ENCODE measurements around the gene ITGA1.
"Not testable (repeated sequence)": the region's sequence is repeated elsewhere in the genome, so short reads cannot be mapped to it uniquely, and the experiment has no call there.

ITGA1 gene

GRCh38 chr5:52807723-52808122, 20.0 kb downstream of the ITGA1 start:
- no peak overlapping the region for H3K27ac ChIP-seq
- no peak overlapping the region for H3K4me2 ChIP-seq
- H3K4me1 ChIP-seq, result peaks cover 6 to 70% (median 47%) of the 10 kb centered on the region in 10 experiments; a peak in 18 of 20 replicates
- no peaks in the 10 kb centered on the region for H3K9me3 ChIP-seq (replicated peaks in 1 of 11)
- H3K4me3 ChIP-seq, result no peak overlapping the region
- peaks cover 0 to 29% (median 7%) of the 10 kb centered on the region in 11 experiments; a peak in 11 of 22 replicates for H3K36me3 ChIP-seq
- H3K9ac ChIP-seq, result no peak overlapping the region
- peaks cover 0 to 24% (median 0%) of the 10 kb centered on the region in 11 experiments; a peak in 7 of 22 replicates for H4K20me1 ChIP-seq
- no peak for TF ChIP-seq Cebpa-rat (IDR thresholded peaks at IDR 0.05)
- H3K27me3 ChIP-seq, result no peaks in the 10 kb centered on the region

GRCh38 chr5:52808316-52808901, 20.7 kb downstream of the ITGA1 start:
- no peak for TF ChIP-seq Cebpa-rat (IDR thresholded peaks at IDR 0.05)
- Histone ChIP-seq H3K36me3 (peaks cover 0 to 22% (median 5%) of the 10 kb centered on the region in 11 experiments; a peak in 10 of 22 replicates), H4K20me1 (peaks cover 0 to 19% (median 0%) of the 10 kb centered on the region in 11 experiments; a peak in 5 of 22 replicates), H3K27me3 (no peaks in the 10 kb centered on the region), H3K4me3 (no peak overlapping the region), H3K4me2 (peak overlapping the region in 3 of 11 experiments; percentile 77 to 80 (median 78); a peak in 4 of 22 replicates), H3K4me1 (peaks cover 3 to 63% (median 43%) of the 10 kb centered on the region in 10 experiments; a peak in 17 of 20 replicates), H3K9me3 (replicated peaks in 1 of 11) (no peaks in the 10 kb centered on the region), H3K9ac (no peak overlapping the region), H3K27ac (no peak overlapping the region)

GRCh38 chr5:52809884-52810283, 22.2 kb downstream of the ITGA1 start:
- Histone ChIP-seq H3K36me3 (peaks cover 0 to 7% (median 0%) of the 10 kb centered on the region in 11 experiments; a peak in 2 of 22 replicates), H3K4me3 (peak overlapping the region in 1 of 10 experiments; percentile 38; a peak in 1 of 20 replicates), H4K20me1 (peaks cover 0 to 8% (median 0%) of the 10 kb centered on the region in 11 experiments; a peak in 4 of 22 replicates), H3K9me3 (replicated peaks in 1 of 11) (no peaks in the 10 kb centered on the region), H3K9ac (peak overlapping the region in 4 of 11 experiments; percentile 35 to 60 (median 44); a peak in 8 of 22 replicates), H3K4me1 (peaks cover 0 to 48% (median 33%) of the 10 kb centered on the region in 10 experiments; a peak in 15 of 20 replicates), H3K27ac (peak overlapping the region; percentile 21 to 86 (median 66); a peak in 18 of 22 replicates), H3K4me2 (peak overlapping the region in 8 of 11 experiments; percentile 19 to 81 (median 76); a peak in 15 of 22 replicates), H3K27me3 (no peaks in the 10 kb centered on the region)
- no peak for TF ChIP-seq Cebpa-rat (IDR thresholded peaks at IDR 0.05)

- H3K4me3 ChIP-seq, result 0 out of 20 replicates have a peak overlapping the region, but pooled peaks of 1 of the 10 experiments have one; percentile 38
- peak overlapping the region in 8 of 11 experiments; percentile 19 to 81 (median 76); a peak in 14 of 22 replicates for H3K4me2 ChIP-seq
These were observed 22.7 kb downstream of the ITGA1 start for GRCh38 chr5:52810426-52810825.

GRCh38 chr5:52811067-52811749, 23.5 kb downstream of the ITGA1 start:
- peaks cover 0 to 38% (median 26%) of the 10 kb centered on the region in 10 experiments; a peak in 15 of 20 replicates for H3K4me1 ChIP-seq

More at GRCh38 chr5:52810426-52810825, 22.7 kb downstream of the ITGA1 start:
- Histone ChIP-seq H4K20me1 (peaks cover 0 to 3% (median 0%) of the 10 kb centered on the region in 11 experiments; a peak in 2 of 22 replicates), H3K27ac (peak overlapping the region; percentile 21 to 86 (median 66); a peak in 18 of 22 replicates), H3K9ac (peak overlapping the region in 4 of 11 experiments; percentile 35 to 60 (median 44); a peak in 6 of 22 replicates), H3K27me3 (no peaks in the 10 kb centered on the region), H3K9me3 (replicated peaks in 1 of 11) (no peaks in the 10 kb centered on the region), H3K4me1 (peaks cover 0 to 43% (median 28%) of the 10 kb centered on the region in 10 experiments; a peak in 15 of 20 replicates), H3K36me3 (0 out of 22 replicates have a peak, but pooled peaks cover 0 to 2% (median 0%) of the 10 kb centered on the region in 11 experiments)
- no peak for TF ChIP-seq Cebpa-rat (IDR thresholded peaks at IDR 0.05)

GRCh38 chr5:52814352-52815148, 26.8 kb downstream of the ITGA1 start:
- no peaks in the 10 kb centered on the region for H3K9me3 ChIP-seq (replicated peaks in 1 of 11)
- H3K27ac ChIP-seq, result no peak overlapping the region
- H3K9ac ChIP-seq, result no peak overlapping the region
- H3K27me3 ChIP-seq, result no peaks in the 10 kb centered on the region
- no peak overlapping the region for H3K4me3 ChIP-seq
- no peak for TF ChIP-seq Cebpa-rat (IDR thresholded peaks at IDR 0.05)
- no peaks in the 10 kb centered on the region for H3K36me3 ChIP-seq
- H3K4me1 ChIP-seq, result peaks cover 0 to 28% (median 22%) of the 10 kb centered on the region in 10 experiments; a peak in 15 of 20 replicates
- no peaks in the 10 kb centered on the region for H4K20me1 ChIP-seq
- H3K4me2 ChIP-seq, result no peak overlapping the region

More at GRCh38 chr5:52811067-52811749, 23.5 kb downstream of the ITGA1 start:
- Histone ChIP-seq H3K36me3 (no peaks in the 10 kb centered on the region), H3K4me2 (peak overlapping the region in 8 of 11 experiments; percentile 9 to 81 (median 76); a peak in 12 of 22 replicates), H3K9ac (no peak overlapping the region), H3K4me3 (no peak overlapping the region), H4K20me1 (no peaks in the 10 kb centered on the region), H3K27ac (peak overlapping the region in 7 of 11 experiments; percentile 21 to 86 (median 66); a peak in 12 of 22 replicates), H3K27me3 (no peaks in the 10 kb centered on the region), H3K9me3 (replicated peaks in 1 of 11) (no peaks in the 10 kb centered on the region)
- peak in 5 of 11 experiments; percentile 13 to 53 (median 36); a peak in 5 of 22 replicates for TF ChIP-seq Cebpa-rat (IDR thresholded peaks at IDR 0.05)

GRCh38 chr5:52817818-52818217, 30.1 kb downstream of the ITGA1 start:
- H3K4me3 ChIP-seq, result no peak overlapping the region
- no peaks in the 10 kb centered on the region for H4K20me1 ChIP-seq
- no peaks in the 10 kb centered on the region for H3K9me3 ChIP-seq (replicated peaks in 1 of 11)
- H3K4me1 ChIP-seq, result no peaks in the 10 kb centered on the region
- TF ChIP-seq Cebpa-rat (IDR thresholded peaks at IDR 0.05), result no peak
- no peak overlapping the region for H3K4me2 ChIP-seq
- H3K9ac ChIP-seq, result no peak overlapping the region
- no peaks in the 10 kb centered on the region for H3K36me3 ChIP-seq
- H3K27me3 ChIP-seq, result no peaks in the 10 kb centered on the region
- H3K27ac ChIP-seq, result no peak overlapping the region

- no peaks in the 10 kb centered on the region for H3K9me3 ChIP-seq (replicated peaks in 1 of 11)
- no peak overlapping the region for H3K27ac ChIP-seq
- no peak overlapping the region for H3K4me2 ChIP-seq
- no peaks in the 10 kb centered on the region for H3K4me1 ChIP-seq
- H3K36me3 ChIP-seq, result no peaks in the 10 kb centered on the region
- H3K4me3 ChIP-seq, result no peak overlapping the region
- TF ChIP-seq Cebpa-rat (IDR thresholded peaks at IDR 0.05), result no peak
- no peaks in the 10 kb centered on the region for H3K27me3 ChIP-seq
- no peaks in the 10 kb centered on the region for H4K20me1 ChIP-seq
- H3K9ac ChIP-seq, result no peak overlapping the region
These were observed 30.6 kb downstream of the ITGA1 start for GRCh38 chr5:52818360-52818759.

GRCh38 chr5:52818807-52819206, 31.1 kb downstream of the ITGA1 start:
- not testable (repeated sequence) for H3K4me2 ChIP-seq; H3K4me1 ChIP-seq; H3K9ac ChIP-seq; H3K36me3 ChIP-seq; H3K27me3 ChIP-seq; H3K9me3 ChIP-seq (replicated peaks in 1 of 11); H4K20me1 ChIP-seq; H3K4me3 ChIP-seq; H3K27ac ChIP-seq
